ENCODE results near the gene ZFAND3.

ZFAND3 gene

DNA sequence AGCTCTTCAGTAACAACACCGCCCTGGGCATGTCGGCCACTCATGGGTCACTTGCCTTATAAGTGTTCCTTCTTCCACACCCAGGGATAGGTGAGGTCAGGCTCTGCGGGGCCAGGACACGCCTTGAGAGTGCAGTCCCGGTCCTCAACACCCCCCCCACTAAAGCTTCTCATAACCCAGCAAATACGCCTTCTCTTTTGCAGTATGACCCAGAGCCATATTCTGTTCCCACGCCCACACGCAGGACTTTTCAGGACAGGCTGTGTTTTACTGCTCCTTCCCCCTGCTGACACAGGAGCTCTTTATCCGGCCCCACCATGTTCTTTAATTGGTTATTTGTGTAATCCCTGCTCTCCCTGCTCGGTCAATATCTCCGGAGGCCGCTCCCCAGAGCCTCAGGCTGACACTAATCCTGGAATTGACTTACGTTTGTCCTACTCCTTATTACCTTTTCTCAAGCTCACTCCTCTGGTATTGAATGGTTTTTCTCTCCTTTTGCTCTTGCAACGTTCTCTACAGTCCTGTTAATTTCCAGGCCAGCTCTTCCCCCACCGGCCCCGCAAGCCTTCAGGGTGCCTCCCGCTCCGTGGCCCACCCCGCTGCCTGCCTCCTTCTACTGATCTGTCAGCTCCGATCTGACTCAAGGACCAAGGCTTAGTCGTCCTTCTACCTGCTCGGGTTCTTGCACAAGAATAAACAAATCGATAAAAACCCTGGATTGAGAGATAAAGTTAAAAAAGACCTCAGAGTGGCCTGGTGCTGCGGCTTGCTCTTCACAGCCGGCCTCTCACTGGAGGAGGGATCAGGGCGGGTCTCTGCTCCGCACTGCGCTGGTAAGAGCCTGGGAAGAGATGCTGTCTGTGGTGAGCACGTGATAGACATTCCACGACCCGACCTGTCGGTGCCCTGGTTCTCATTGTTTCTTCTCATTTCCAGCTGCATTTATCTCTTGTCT, 357.5 kb downstream of the ZFAND3 start:
- DNase-seq (ENCODE audit: low read depth), result peak; percentile 77
- TF ChIP-seq, protein P1, sequence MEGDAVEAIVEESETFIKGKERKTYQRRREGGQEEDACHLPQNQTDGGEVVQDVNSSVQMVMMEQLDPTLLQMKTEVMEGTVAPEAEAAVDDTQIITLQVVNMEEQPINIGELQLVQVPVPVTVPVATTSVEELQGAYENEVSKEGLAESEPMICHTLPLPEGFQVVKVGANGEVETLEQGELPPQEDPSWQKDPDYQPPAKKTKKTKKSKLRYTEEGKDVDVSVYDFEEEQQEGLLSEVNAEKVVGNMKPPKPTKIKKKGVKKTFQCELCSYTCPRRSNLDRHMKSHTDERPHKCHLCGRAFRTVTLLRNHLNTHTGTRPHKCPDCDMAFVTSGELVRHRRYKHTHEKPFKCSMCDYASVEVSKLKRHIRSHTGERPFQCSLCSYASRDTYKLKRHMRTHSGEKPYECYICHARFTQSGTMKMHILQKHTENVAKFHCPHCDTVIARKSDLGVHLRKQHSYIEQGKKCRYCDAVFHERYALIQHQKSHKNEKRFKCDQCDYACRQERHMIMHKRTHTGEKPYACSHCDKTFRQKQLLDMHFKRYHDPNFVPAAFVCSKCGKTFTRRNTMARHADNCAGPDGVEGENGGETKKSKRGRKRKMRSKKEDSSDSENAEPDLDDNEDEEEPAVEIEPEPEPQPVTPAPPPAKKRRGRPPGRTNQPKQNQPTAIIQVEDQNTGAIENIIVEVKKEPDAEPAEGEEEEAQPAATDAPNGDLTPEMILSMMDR (conservative IDR thresholded peaks at IDR 0.05; ENCODE audit: low read depth, low read length), result no peak
- H3K4me3 ChIP-seq (ENCODE audit: low read depth, low read length), result peak overlapping the region; percentile 17

DNA sequence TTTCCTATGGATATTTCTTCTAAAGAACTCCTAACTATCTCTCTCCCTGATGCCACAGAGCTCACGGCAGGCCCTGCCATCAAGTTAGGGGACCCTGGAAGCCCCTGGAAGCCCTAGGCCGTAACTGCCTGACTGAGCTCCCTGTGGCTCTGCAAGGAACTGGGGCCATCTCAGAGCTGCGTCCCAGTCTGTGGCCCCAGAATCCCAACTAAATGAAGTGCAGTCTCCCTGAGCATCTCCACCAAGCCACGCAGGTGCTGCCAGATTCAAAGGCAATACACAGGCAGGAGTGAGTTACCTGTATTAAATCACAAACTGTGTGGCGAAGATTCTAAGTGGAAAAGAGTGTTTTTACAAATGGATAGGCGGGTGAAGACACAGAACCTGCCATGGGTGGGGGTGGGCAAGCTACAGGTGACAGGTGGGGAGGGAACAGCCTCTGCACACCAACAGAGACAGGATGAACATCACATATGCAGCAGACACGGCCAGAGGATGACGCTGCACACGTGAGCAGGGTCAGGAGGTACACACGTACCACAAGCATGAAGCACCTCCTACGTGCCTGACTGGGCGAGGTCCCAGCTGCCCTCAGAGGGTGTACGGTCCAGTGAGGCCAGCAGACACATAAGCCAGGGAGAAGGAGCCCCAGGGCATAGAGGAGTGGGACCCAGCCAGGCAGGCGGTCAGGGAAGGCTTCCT, 358.5 kb downstream of the ZFAND3 start:
- TF ChIP-seq, protein P1 (conservative IDR thresholded peaks at IDR 0.05; ENCODE audit: low read depth, low read length), result no peak
- no peak for DNase-seq (ENCODE audit: low read depth)
- H3K4me3 ChIP-seq (ENCODE audit: low read depth, low read length), result no peak overlapping the region

DNA sequence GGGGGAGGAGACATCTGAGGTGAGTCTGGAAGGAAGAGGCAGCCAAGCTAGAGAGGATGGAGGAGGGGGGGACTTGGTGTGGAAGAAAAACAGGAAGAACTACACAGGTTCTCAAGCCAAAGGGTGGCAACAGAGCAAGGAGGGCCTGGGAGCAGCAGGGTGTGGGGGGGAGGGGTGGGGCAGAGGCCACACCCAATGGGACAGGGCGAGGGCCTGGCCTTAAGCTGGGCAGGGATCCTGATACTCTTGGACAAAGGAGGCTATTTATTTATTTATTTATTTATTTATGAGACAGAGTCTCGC, 359.0 kb downstream of the ZFAND3 start:
- TF ChIP-seq, protein P1 (conservative IDR thresholded peaks at IDR 0.05; ENCODE audit: low read depth, low read length), result no peak
- no peak for DNase-seq (ENCODE audit: low read depth)
- H3K4me3 ChIP-seq (ENCODE audit: low read depth, low read length), result no peak overlapping the region

DNA sequence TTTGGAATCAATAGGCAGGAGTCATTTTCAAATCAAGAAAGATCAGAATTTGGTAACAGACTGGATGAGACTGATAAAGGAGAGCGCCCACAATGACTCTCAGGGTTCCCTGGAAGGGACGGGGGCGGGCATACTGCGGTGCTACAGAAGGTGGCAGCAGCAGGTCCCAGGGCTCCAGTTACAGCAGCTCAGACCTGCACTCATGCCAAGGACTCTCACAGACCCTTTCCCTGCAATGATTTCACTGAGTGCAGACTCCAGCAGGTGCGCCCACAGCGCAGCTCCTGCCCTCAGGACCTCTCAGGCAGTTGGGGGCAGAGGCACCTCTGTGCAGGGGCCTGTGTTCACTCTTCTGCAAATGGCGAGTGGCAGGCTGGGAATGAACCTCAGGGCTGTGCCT, 359.8 kb downstream of the ZFAND3 start:
- no peak overlapping the region for H3K4me3 ChIP-seq (ENCODE audit: low read depth, low read length)
- DNase-seq (ENCODE audit: low read depth), result no peak
- TF ChIP-seq, protein P1 (conservative IDR thresholded peaks at IDR 0.05; ENCODE audit: low read depth, low read length), result peak; percentile 13

DNA sequence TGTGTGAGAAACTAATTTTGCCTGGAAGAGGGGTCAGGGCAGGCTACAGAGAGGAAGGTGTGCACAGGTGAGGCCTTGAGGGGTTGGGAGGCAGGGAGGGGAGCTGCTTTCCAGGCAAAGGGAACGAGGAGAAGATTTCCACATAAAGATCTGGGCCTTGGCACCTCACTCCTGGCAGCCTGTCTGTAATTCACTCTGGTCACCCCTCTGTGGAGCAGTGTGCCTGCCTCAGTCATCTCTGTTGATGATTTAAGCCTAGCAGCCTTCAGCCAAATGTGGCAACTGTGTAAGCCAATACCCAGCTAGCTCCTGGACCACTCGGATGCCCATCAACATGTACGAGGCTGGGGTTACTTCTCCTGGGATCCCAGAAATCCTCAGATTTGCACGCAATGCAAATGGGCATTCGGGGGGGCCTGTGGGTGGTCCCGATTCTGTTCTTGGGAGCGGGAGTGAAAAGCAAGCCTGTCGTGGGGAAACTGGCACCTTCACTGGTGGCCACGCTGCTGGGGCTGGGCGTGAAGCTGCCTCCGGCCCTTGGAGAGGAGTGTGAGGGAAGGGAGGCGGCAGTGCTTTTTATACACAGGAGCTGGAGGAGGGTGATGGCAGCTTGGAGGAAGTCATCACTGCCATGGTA, 360.4 kb downstream of the ZFAND3 start:
- TF ChIP-seq, protein P1 (conservative IDR thresholded peaks at IDR 0.05; ENCODE audit: low read depth, low read length), result no peak
- no peak for DNase-seq (ENCODE audit: low read depth)
- no peak overlapping the region for H3K4me3 ChIP-seq (ENCODE audit: low read depth, low read length)

- TF ChIP-seq, protein P1 (conservative IDR thresholded peaks at IDR 0.05; ENCODE audit: low read depth, low read length), result no peak
- DNase-seq (ENCODE audit: low read depth), result no peak
- no peak overlapping the region for H3K4me3 ChIP-seq (ENCODE audit: low read depth, low read length)
These were observed 361.1 kb downstream of the ZFAND3 start for GRCh38 chr6:38180586-38180985.

All from choroid plexus epithelial cell (primary cell).